Pancreas (tissue), 10 donors: ENCODE results near the gene STIP1. TPM values are rescaled to one million over a fixed set of nuclear protein-coding genes. Genes with fewer than 3 reads are reported as not detected.

ENCODE experiments used
- ATAC-seq, 4 donors: fragments of 200-7000 bp; cut with Tn5 transposase; one replicate each; pipeline versions ENCODE4 v1.8.0 to v1.9.1; 2020; ENCODE audit warnings: mild to moderate bottlenecking in 4 of 4, moderate library complexity in 4 of 4
- DNase-seq, 6 donors: peaks; one replicate each; pipeline ENCODE4 v3.0.0-alpha.2; 2020
- FAIRE-seq: peaks from 2 replicates; lab custom pipeline; 2012; peaks lifted over from hg19 to GRCh38; lab: Jason Lieb, UNC
- H3K27ac ChIP-seq, 4 donors: fragments of 200-600 bp; sonication (generic); 1 replicate in 3 of 4; 2 replicates in 1 of 4; pipeline versions ENCODE4 v1.5.0 to v1.8.0; 2020
- H3K27me3 ChIP-seq, 4 donors: fragments of 200-600 bp; one replicate each; pipeline ENCODE4 v1.8.0; 2021
- H3K36me3 ChIP-seq, 3 donors: fragments of 200-600 bp; sonication (generic) in 1 of 3; one replicate each; pipeline versions ENCODE4 v1.5.0 to v1.8.0; 2020 to 2021
- H3K4me1 ChIP-seq, 3 donors: fragments of 200-600 bp; one replicate each; pipeline ENCODE4 v1.8.0; 2021
- H3K4me3 ChIP-seq, 4 donors: fragments of 200-600 bp; sonication (generic) in 2 of 4; one replicate each; pipeline versions ENCODE4 v1.5.0 to v1.8.0; 2020 to 2021
- H3K9me3 ChIP-seq, 4 donors: fragments of 200-600 bp; one replicate each; pipeline ENCODE4 v1.8.0; 2021
- WGBS, 2 donors: extraction: QIAGEN DNeasy Blood & Tissue Kit; methylation state at CpG; one replicate each; pipeline ENCODE4 v1.1.7; 2013; 5-methylcytosine and 5-hydroxymethylcytosine counted together
- intact Hi-C, 3 donors: fragments of 100-400 bp; cut with DNase I; formaldehyde crosslinking; loops; one replicate each; pipeline versions ENCODE4 v1.11.1 to v1.14.2; 2022
- polyA plus RNA-seq, 2 donors: library from polyadenylated mRNA; stranded (reverse); fragments of 200-250 nt; gene quantifications; one replicate each; pipeline ENCODE4 v1.2.3, GENCODE V29; 2013
- total RNA-seq, 6 donors: library from RNA; stranded (reverse); fragmentation: NEBNext Ultra II Directional in 4 of 6; extraction: Animal tissue kit (Norgen Biotek cat#: 25700) in 4 of 6; gene quantifications; one replicate each; pipeline versions ENCODE4 v1.2.1 to v1.2.4, GENCODE V29; 2021 to 2023
- TF ChIP-seq, protein P1 (sequence below), 4 donors: fragments of 200-600 bp; sonication (generic) in 3 of 4; IDR thresholded peaks; one replicate each; pipeline versions ENCODE4 v1.5.0 to v1.8.0; 2021; ENCODE audit warnings: antibody characterized with exemption in 4 of 4
- donor health status: healthy with polysubstance abuse.
- donor health status: DM: no; HTN: no; CAD: no; lungs with moderate emphysema.
- donor health status: DM: no; HTN: no; CAD: no.
- donor health status: control.
- donor health status: control.
- donor health status: Bipolar disorder and iron deficiency.
- donor health status: DM: yes; HTN: yes; CAD: no.
- donor health status: DM: no; HTN: no; CAD: no.
- donor health status: DM: no; HTN: no; CAD: no.
- donor health status: DM: yes; HTN: yes; CAD: no.

STIP1 gene
- total and polyA plus RNA-seq, 8 donors: 23.7 to 73.0 (median 37.8) TPM

DNA sequence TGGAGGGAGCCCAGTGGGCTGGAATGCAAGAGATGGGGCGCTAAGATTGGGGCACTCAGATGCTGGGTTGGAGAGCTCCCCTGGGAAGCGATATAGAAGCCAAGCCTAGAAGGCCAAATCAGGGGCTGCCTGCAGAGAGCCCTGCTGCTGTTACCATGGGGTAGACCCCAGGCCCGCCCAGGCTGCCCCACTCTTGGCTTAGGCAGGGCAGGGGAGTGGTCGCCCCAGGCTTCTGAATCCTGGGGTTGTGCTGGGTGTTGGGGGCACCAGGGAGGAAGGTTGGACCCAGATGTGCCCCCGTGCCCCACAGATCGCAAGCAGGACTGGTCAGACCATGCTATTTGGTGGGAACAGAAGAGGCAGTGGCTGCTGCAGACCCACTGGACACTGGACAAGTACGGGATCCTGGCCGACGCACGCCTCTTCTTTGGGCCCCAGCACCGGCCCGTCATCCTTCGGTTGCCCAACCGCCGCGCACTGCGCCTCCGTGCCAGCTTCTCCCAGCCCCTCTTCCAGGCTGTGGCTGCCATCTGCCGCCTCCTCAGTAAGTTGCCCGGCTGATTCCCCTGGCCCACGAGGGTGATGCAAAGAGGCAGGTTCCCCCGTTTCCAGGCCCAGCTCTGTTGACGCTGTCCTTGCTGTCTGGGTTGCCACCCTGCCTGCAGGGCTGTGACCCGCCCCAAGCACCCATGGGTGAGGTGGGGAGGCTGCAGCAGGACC, 24.5 kb downstream of the STIP1 start:
- ATAC-seq: no peak
- no peak overlapping the region for H3K4me3 ChIP-seq
- no peaks in the 10 kb centered on the region for H3K4me1 ChIP-seq
- no peak overlapping the region for H3K27ac ChIP-seq
- TF ChIP-seq, protein P1, sequence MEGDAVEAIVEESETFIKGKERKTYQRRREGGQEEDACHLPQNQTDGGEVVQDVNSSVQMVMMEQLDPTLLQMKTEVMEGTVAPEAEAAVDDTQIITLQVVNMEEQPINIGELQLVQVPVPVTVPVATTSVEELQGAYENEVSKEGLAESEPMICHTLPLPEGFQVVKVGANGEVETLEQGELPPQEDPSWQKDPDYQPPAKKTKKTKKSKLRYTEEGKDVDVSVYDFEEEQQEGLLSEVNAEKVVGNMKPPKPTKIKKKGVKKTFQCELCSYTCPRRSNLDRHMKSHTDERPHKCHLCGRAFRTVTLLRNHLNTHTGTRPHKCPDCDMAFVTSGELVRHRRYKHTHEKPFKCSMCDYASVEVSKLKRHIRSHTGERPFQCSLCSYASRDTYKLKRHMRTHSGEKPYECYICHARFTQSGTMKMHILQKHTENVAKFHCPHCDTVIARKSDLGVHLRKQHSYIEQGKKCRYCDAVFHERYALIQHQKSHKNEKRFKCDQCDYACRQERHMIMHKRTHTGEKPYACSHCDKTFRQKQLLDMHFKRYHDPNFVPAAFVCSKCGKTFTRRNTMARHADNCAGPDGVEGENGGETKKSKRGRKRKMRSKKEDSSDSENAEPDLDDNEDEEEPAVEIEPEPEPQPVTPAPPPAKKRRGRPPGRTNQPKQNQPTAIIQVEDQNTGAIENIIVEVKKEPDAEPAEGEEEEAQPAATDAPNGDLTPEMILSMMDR (IDR thresholded peaks at IDR 0.05): no peak
- H3K9me3 ChIP-seq: no peaks in the 10 kb centered on the region
- no peak for FAIRE-seq
- no peaks in the 10 kb centered on the region for H3K27me3 ChIP-seq
- 94% methylated on average over 21 to 24 of the region's 24 CpGs for WGBS, 2 donors
- H3K36me3 ChIP-seq: no peaks in the 10 kb centered on the region
- intact Hi-C loops: no loop called here
- DNase-seq: peak in 2 of 6 donors; percentile 16 to 66

DNA sequence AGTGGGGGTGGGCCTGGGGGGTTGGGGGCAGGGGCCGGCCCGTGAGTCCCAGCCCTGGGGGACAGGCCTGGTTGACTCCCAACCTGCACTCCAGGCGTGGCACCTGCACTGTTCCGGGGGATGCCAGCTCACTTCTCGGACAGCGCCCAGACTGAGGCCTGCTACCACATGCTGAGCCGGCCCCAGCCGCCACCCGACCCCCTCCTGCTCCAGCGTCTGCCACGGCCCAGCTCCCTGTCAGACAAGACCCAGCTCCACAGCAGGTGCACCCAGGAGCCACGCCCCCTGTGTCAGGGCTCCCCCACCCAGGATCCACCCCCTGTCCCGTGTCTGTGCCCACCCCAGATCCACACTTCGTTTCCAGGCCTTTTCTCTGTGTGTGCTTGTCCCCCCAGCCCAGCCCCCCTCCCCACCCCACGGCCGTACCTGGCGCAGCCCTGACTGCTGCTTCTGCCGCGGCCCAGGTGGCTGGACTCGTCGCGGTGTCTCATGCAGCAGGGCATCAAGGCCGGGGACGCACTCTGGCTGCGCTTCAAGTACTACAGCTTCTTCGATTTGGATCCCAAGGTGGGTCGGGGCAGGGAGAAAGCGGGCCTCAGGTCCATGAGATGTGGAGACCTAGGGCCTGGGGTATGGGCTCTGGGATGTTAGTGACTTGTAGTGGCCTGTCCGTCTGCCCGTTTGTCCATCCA, 25.4 kb downstream of the STIP1 start:
- intact Hi-C loops: no loop called here
- ATAC-seq: no peak
- Histone ChIP-seq H3K27me3 (no peaks in the 10 kb centered on the region), H3K4me1 (no peaks in the 10 kb centered on the region), H3K27ac (no peak overlapping the region), H3K9me3 (no peaks in the 10 kb centered on the region), H3K4me3 (no peak overlapping the region), H3K36me3 (no peaks in the 10 kb centered on the region)
- TF ChIP-seq, protein P1 (IDR thresholded peaks at IDR 0.05): no peak
- WGBS, 2 donors: 87 to 89% methylated on average over 29 to 30 of the region's 30 CpGs
- FAIRE-seq: no peak
- DNase-seq: peak in 2 of 6 donors; percentile 37 to 75

- DNase-seq: peak in 1 of 6 donors; percentile 24
- TF ChIP-seq, protein P1 (IDR thresholded peaks at IDR 0.05): no peak
- H3K4me1 ChIP-seq: peaks cover 10 to 16% (median 14%) of the 10 kb centered on the region in 3 donors
- FAIRE-seq: no peak
- ATAC-seq: no peak
- no peaks in the 10 kb centered on the region for H3K36me3 ChIP-seq
- no peak overlapping the region for H3K4me3 ChIP-seq
- no peaks in the 10 kb centered on the region for H3K9me3 ChIP-seq
- H3K27me3 ChIP-seq: no peaks in the 10 kb centered on the region
- WGBS, 2 donors: 91% methylated on average over 6 of the region's 6 CpGs
- intact Hi-C loops: no loop called here
- H3K27ac ChIP-seq: no peak overlapping the region
Measured at GRCh38 chr11:64216879-64217278, 30.9 kb downstream of the STIP1 start.

DNA sequence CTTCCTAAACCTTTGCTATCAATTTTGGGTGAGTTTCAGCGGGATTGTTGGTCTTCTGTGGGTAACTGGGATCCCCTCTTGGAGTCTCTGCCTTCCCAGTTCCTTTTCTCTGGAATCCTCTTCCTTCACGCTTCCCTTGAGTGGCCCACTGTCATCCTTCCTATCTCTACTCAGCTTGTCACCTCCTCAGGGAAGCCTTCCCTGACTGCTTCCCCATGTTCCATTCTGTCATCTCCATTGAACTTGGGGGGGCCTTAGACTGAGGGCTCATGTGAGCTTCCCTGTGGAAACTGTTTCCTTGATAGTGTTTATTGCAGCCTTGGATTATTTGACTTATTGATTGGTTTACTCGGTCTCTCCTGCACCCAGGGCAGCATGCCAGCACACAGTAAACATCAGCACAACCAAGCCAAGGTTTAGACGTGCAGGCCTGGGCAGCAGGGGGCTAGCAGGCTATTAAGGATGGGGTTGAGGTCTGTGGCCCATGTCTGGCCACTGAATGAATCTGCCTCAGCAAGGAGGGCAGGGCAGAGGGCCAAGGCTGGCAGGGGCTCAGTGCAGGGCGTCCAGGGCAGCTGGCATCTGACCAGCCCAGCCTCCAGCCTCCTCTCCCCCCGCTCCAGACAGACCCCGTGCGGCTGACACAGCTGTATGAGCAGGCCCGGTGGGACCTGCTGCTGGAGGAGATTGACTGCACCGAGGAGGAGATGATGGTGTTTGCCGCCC, 32.8 kb downstream of the STIP1 start:
- Histone ChIP-seq H3K27ac (peak overlapping the region in 2 of 4 donors; percentile 33 to 59), H3K4me3 (no peak overlapping the region), H3K4me1 (peaks cover 10 to 16% (median 14%) of the 10 kb centered on the region in 3 donors), H3K9me3 (no peaks in the 10 kb centered on the region), H3K27me3 (no peaks in the 10 kb centered on the region), H3K36me3 (no peaks in the 10 kb centered on the region)
- TF ChIP-seq, protein P1 (IDR thresholded peaks at IDR 0.05): no peak
- intact Hi-C loops: no loop called here
- ATAC-seq: peak; percentile 75 to 84 (median 81)
- FAIRE-seq: no peak
- peak; percentile 77 to 94 (median 84) for DNase-seq
- WGBS, 2 donors: 29 to 33% methylated on average over 11 of the region's 11 CpGs
